CD4-positive, alpha-beta T cell treated with Interleukin-6 for 4 hours (primary cell): Measurements from ENCODE around the gene EPHB2.
A peak's percentile ranks its signal among the peaks of the same experiment; 100 is the strongest.
"Not testable (repeated sequence)": the region's sequence is repeated elsewhere in the genome, so short reads cannot be mapped to it uniquely, and the experiment has no call there.

Experiments used
- DNase-seq: peaks from one replicate; pipeline ENCODE4 v3.0.0-alpha.2; 2020; ENCODE audit warnings: mixed read lengths

The EPHB2 gene

GRCh38 chr1:22691031-22691753 is 19.4 kb upstream of the EPHB2 start:
- DNase-seq = no peak

DNA sequence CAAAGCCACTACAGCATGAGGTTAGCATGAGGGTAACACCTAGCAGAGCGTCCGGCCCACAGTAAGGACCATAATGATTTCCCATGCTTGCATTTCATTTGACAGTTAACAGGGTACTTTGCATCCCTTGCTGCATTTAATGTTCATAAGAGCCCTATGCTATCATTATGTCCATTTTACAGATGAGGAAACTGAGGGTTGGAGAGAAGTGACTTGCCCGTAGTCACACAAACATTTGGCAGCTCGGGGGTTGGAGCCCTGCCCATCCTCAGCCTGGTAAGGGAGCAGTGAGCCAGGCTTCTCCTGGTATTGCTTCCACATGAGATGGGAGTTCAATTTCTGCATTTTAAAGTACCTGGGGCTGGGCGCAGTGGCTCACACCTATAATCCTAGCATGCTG is 16.5 kb upstream of the EPHB2 start:
- no peak for DNase-seq

- no peak for DNase-seq
Observed at GRCh38 chr1:22696610-22697009, 14.0 kb upstream of the EPHB2 start.

DNA sequence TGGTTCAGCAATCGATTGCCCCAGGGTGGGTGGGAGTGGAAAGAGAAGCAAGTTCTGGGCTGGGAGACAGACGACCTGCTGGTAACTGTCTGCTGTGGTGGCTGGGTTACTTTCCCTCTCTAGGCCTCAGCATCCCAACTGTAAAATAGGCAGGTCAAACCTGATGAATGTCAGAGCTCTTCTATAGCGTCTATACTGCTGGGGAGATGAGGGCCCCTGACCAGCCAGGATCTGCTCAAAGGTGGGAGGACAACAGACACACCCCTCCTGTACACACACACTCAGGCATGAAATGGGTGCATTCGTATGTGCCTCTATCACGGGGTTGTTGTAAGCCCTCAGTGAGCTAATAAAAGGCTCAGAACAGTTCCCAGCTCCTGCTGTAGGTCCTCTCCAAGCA is 12.7 kb upstream of the EPHB2 start:
- no peak for DNase-seq

GRCh38 chr1:22699681-22700520 is 10.7 kb upstream of the EPHB2 start:
- DNase-seq = no peak

DNA sequence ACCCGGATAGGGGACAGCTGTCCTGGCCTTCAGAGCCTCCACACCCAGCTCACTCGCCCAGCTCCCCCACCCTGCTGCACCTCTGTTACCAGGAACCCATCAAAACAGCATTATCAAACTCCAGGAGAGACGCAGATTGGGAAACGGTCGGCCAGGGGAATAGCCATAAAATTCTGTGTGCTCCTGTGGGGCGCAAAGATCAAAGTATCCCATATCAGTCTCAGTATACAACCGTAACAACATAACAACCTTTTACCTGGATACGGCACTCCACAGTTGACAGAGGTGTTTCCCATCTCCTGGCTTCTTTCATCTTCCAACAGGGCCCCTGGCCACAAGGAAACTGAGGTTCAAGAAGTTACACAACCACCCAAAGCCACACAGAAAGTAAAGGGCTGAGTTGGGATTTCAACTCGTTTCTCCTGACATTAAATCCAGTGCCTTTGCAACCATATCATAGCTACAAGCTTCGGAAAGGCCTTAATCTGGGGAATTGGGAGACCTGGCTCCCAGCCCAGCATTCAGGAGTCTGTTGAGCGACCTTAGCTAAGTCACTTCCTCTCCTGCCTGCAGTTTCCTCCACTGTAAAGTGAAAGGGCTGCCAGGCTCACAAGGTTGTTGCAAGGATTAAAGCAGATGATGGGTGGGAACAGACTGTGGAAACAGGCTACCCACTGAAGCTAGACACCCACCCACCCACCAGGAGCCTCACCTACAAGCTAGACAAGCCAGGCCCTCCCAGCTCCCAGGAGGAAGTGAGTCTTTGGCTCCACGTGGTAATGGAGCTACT is 8.1 kb upstream of the EPHB2 start:
- no peak for DNase-seq

DNA sequence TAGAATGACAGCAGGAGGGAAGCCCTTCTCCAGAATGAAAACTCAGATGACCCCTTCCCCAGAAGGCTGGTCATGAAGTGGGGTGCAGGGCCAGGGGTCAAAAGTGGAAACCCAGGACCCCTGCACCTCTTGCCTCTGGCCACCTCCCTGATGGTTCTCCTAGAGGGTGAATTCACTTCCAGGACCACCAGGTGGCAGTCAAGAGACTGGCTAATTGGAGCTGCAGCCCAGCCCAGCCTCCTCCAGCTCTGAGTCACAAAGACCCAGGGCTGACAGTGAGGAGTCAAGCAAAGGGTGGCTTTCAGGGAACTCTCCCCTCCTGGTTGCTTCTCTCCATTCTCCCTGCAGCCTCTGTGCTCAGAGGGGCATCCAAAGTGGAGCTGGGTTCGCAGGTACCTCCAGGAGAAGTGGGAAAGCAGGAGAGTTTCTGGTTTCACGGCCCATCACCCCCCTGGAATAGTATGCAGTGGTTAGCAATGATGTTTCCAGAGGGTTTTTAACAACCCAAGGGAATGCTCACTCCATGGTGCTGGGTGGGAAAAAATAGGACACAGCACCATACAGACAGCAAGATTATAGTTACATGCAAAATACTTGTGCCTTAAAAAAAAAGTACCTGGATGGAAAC is 6.1 kb upstream of the EPHB2 start:
- DNase-seq = peak; percentile 72

GRCh38 chr1:22705586-22705985 is 5.1 kb upstream of the EPHB2 start:
- DNase-seq = no peak

DNA sequence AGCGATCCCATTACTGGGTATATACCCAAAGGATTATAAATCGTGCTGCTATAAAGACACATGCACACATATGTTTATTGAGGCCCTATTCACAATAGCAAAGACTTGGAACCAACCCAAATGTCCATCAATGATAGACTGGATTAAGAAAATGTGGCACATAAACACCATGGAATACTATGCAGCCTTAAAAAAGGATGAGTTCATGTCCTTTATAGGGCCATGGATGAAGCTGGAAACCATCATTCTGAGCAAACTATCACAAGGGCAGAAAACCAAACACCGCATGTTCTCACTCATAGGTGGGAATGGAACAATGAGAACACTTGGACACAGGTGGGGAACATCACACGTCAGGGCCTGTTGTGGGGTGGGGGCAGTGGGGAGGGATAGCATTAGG is 4.5 kb upstream of the EPHB2 start:
- not testable (repeated sequence) for DNase-seq

DNA sequence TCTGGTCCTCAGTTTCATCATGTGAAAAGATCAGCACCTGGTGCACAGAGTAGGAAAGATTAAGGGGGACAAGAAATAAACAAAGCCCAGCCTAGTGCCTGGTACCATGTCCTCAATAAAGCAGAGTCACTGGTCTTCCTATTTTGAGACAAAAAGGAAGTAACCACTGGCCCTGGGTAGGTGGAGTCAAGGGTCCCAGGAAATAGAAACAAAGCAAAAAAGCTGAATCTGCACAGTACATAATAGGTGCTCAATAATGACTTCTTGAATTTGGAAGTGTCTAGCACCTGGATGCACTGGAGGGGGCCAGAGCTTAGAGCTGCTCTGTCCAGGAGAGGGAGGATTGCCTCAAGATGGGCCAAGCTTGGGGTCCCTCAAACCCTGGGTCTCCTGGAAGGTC is 1.9 kb upstream of the EPHB2 start:
- DNase-seq = no peak

GRCh38 chr1:22709227-22709626 is 1.4 kb upstream of the EPHB2 start:
- no peak for DNase-seq

GRCh38 chr1:22709891-22710700 is 543 bp upstream of the EPHB2 start:
- DNase-seq = peak; percentile 11

DNA sequence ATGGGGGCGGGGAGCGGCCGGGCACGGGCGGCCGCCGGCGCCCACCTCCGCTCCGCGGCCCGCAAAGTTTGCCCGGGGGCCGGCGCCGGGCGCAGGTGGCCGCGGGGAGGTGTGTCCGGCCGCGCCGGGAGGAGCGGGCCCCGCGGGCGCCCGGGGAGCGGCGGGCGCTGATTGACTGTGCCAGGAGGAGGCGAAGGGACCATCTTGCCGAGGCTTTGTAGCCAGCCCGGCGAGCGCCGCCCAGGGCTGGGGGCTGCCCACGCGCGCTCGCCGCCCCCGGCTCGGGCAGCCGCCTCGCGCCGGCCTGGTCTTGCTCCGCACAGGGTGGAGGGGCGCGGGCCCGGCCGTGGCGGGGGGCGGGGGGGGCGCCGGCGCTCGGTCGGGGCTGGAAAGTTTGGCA is 432 bp downstream of the EPHB2 start:
- DNase-seq = no peak

DNA sequence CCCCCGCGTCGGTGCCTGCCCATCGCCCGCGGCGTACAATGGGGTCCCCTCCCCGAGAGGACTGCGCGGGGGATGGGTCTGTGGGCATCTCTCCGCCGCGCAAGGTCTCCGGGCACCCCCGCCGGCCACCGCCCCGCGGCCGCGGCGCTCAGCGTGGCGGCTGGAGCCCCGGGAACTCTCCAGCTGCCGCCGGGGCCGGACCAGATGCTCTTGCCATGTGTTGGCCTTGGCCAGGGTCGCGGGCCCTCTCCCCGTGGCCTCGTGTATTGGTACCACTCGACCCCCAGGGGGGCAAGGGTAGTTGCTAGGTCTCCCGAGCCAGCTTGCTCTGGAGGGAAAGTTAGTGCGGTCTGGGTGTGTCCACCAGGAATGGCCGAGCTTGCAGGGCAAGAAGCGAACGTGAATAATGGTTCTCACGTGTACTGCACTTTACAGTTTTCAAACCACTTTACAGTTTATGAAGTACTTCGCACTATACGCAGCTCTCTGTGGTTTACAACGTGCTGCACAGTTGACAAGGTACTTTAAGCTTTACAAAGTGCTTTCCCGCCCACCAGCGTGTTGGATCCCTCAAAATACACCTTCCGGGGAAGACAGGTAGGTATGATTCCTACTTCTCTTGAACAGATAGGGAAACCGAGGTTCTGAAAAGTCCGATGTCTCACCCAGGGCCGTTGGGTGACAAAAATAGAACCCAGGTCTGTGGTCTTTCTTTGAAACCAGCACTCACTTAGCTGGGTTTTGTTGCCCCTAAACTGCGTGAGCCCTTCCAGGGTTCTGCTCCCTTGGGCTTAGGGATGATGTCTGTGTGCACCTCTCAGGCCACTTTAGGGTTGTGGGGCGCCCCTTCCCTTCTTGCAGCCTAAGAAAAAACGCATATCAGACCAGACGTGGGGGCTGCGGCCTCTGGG is 1.2 kb downstream of the EPHB2 start:
- no peak for DNase-seq

DNA sequence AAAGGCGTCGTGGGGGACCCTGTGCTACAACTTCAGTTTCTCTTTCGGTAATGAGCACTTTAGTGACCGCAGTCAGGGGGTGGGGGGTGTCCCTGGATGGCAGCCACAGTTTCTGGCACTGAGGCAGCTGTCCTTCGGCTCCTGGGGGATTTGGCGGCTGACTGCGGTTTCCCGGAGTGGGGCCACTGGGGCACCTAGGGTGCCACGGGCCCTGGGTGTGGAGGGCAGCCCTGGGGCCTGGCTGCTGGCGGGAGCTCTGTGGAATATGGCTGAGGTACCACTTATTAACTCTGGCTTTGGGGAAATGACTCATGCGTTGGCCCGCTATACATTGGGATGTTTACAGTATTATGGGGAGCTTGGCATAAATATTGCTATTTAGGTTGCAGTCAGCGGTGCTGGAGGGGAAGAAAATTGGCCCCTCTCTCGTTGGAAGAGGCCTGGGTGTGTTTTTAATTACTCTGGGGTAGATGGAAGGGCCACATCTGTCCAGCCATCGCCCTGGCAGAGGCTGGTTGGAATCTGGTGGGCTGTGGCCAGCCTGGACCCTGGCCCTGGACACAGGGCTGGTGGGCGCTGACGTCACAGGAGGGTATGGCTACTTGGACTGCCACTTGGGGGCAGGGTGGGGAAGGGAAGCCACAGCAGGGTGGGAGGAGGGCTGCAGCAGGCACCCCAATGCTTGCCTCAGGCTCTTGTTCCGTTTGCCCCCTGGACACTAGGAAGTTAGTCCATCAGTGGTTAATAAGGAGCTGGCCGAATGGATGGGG is 2.0 kb downstream of the EPHB2 start:
- DNase-seq = no peak

DNA sequence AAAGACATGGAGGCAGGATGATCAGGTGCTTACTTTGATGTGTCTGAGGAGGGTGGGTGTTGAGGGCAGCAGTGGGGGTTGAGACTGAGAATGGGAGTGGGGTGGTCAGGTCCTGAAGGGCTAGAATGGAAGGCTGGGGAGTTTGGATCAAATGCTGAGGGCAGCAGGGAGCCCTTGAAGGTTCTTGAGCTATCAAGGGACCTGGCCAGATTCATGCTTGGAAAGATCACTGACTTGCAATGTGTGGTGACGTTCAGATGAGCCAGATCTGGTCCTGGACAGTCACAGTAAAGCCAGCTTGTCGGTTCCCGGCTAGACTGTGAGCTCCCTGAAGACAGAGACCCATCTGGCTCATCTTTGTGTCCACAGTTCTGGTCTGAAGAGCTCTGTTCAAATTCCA is 3.8 kb downstream of the EPHB2 start:
- DNase-seq = no peak

DNA sequence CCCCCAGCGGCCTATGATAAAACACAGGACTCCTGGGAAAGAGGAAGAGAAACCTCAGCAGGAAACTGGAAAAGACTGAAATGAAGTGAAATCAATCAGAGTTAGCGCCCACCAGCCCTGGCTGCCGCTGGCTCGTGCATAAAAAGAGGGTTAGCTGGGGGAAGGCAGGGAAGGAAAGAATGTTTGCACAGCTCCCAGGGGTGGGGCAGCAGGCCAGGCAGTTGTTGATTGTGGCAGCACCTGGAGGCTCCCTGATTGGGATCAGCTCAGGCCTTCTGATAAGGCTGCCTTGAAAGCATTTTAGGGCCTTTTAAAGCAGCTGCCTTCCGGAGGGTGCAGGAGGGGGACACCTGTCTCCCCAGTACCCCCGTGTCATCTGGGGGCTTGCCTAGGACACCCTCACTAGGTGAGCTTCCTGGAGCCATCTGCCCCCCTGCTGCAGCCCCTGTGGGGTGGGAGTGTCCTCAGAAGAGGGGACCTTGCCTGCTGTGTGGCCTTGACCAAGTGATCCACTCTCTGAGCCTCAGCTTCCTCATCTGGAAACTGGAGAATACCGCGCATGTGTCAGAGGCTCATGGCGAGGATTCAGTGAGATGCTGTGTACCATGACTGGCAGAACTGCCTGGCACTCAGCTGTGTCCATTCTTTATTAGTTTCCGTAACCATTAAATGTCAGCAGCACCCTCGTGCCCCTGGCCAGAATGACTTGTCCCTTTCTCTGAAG is 6.6 kb downstream of the EPHB2 start:
- no peak for DNase-seq

GRCh38 chr1:22721122-22721873 is 10.7 kb downstream of the EPHB2 start:
- DNase-seq = no peak
